OCI-LY3 (cell line): ENCODE data around the gene URI1.

Source experiments
- EZH2phosphoT487 ChIP-seq: fragments of 200-600 bp; shearing (Covaris generic); IDR thresholded peaks from 2 replicates; pipeline ENCODE4 v1.6.1; 2018; ENCODE audit warnings: antibody characterized with exemption, mixed run types, low read depth
- TF ChIP-seq, protein P1 (sequence below): fragments of 200-600, 300-600 bp; sonication (generic); IDR thresholded peaks from 2 replicates; pipeline ENCODE4 v1.5.1; 2014; ENCODE audit warnings: antibody characterized with exemption, low read length, low read depth

DNA sequence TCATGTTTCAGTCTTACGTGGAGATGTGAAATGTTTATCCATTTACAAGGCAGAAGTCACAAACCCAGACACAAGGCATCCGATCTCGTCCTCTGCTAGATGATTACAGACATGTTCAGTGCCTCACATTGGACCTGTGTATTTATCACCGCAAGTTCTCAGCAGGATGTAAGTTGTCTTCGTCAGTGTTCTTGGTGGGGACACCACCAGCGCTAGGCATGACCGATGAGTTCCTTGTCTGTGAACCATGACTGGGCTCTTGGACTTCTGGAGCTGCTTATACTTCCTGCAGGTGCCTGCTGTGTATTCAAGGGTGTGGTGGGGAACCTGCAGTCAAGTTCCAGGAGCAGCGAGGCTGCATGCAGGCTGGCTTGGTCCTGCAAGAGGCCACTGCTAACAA is 105.4 kb downstream of the URI1 start:
- TF ChIP-seq, protein P1, sequence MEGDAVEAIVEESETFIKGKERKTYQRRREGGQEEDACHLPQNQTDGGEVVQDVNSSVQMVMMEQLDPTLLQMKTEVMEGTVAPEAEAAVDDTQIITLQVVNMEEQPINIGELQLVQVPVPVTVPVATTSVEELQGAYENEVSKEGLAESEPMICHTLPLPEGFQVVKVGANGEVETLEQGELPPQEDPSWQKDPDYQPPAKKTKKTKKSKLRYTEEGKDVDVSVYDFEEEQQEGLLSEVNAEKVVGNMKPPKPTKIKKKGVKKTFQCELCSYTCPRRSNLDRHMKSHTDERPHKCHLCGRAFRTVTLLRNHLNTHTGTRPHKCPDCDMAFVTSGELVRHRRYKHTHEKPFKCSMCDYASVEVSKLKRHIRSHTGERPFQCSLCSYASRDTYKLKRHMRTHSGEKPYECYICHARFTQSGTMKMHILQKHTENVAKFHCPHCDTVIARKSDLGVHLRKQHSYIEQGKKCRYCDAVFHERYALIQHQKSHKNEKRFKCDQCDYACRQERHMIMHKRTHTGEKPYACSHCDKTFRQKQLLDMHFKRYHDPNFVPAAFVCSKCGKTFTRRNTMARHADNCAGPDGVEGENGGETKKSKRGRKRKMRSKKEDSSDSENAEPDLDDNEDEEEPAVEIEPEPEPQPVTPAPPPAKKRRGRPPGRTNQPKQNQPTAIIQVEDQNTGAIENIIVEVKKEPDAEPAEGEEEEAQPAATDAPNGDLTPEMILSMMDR, result no peak
- no peak for TF ChIP-seq EZH2phosphoT487
